ENCODE results near the gene TNFRSF9.
A peak's percentile ranks its signal among the peaks of the same experiment; 100 is the strongest.

The TNFRSF9 gene

GRCh38 chr1:7961216-7962013, 20.8 kb upstream of the TNFRSF9 start, which contains the start of gene PARK7:
Gene PARK7, plus strand, starts transcription at chr1:7961711. Its CDS starts 1,075 bp downstream, at chr1:7962786.
- Histone ChIP-seq H3K27ac (ENCODE audit: low read length, poor library complexity, severe bottlenecking) (peak within 1 kb of the TSS; percentile 82), H3K4me1 (ENCODE audit: control insufficient read depth, insufficient read depth, low read depth, low read length) (peaks cover 5% of the 10 kb centered on the region), H4K8ac (ENCODE audit: low read length) (peak within 1 kb of the TSS; percentile 99), H3K4me2 (ENCODE audit: low read length, poor library complexity, severe bottlenecking) (peak within 1 kb of the TSS; percentile 79), H2AFZ (ENCODE audit: low read depth, low read length) (peak within 1 kb of the TSS; percentile 89), H2AK5ac (ENCODE audit: low read length, severe bottlenecking) (no peak within 1 kb of the TSS), H2BK120ac (ENCODE audit: low read depth, low read length) (peak within 1 kb of the TSS; percentile 69), H3K4me3 (ENCODE audit: insufficient read depth in 1 of 2, low read depth in 1 of 2, low read length in 2 of 2) (peak within 1 kb of the TSS; percentile 96 to 100), H3K14ac (ENCODE audit: low read length in 2 of 2) (peak within 1 kb of the TSS in 1 of 2 experiments; percentile 98), H3K4ac (ENCODE audit: low read depth in 1 of 2, low read length in 2 of 2) (peak within 1 kb of the TSS; percentile 96 to 99), H2BK12ac (ENCODE audit: low read length in 2 of 2) (peak within 1 kb of the TSS in 1 of 2 experiments; percentile 61), H4K91ac (ENCODE audit: low read length) (peak within 1 kb of the TSS; percentile 100), H3K9me3 (ENCODE audit: control insufficient read depth, low read length) (no peaks in the 10 kb centered on the region), H3K79me1 (replicated peaks; ENCODE audit: low read length, poor library complexity, severe bottlenecking) (peaks cover 4% of the 10 kb centered on the region), H3K27me3 (ENCODE audit: control insufficient read depth in 1 of 2, insufficient read depth in 1 of 2, low read length in 2 of 2) (no peaks in the 10 kb centered on the region), H2BK5ac (ENCODE audit: low read depth, low read length, poor library complexity, severe bottlenecking) (peak within 1 kb of the TSS; percentile 91), H3K18ac (ENCODE audit: low read depth in 1 of 2, low read length in 2 of 2) (peak within 1 kb of the TSS; percentile 99), H3K36me3 (ENCODE audit: control insufficient read depth in 1 of 2, insufficient read depth in 2 of 2, low read depth in 1 of 2, low read length in 2 of 2) (peaks cover 17 to 35% of the 10 kb centered on the region in 2 experiments), H3K9ac (ENCODE audit: low read length) (peak within 1 kb of the TSS; percentile 90), H3K23ac (ENCODE audit: low read length in 2 of 2) (peak within 1 kb of the TSS in 1 of 2 experiments; percentile 91), H2BK15ac (ENCODE audit: low read depth, poor library complexity, severe bottlenecking) (peak within 1 kb of the TSS; percentile 99)
- WGBS = under 1% methylated on average over 73 of the region's 81 CpGs
- DNase-seq = peak; percentile 99

- DNase-seq = no peak
- Histone ChIP-seq H4K91ac (ENCODE audit: low read length) (no peak overlapping the region), H3K27me3 (ENCODE audit: control insufficient read depth in 1 of 2, insufficient read depth in 1 of 2, low read length in 2 of 2) (no peaks in the 10 kb centered on the region), H4K8ac (ENCODE audit: low read length) (no peak overlapping the region), H2BK5ac (ENCODE audit: low read depth, low read length, poor library complexity, severe bottlenecking) (no peak overlapping the region), H2BK12ac (ENCODE audit: low read length in 2 of 2) (no peak overlapping the region), H3K79me1 (replicated peaks; ENCODE audit: low read length, poor library complexity, severe bottlenecking) (peaks cover 1% of the 10 kb centered on the region), H3K4me3 (ENCODE audit: insufficient read depth in 1 of 2, low read depth in 1 of 2, low read length in 2 of 2) (peak overlapping the region; percentile 65 to 96), H3K36me3 (ENCODE audit: control insufficient read depth in 1 of 2, insufficient read depth in 2 of 2, low read depth in 1 of 2, low read length in 2 of 2) (peaks cover 11 to 29% of the 10 kb centered on the region in 2 experiments), H3K14ac (ENCODE audit: low read length in 2 of 2) (no peak overlapping the region), H3K4me2 (ENCODE audit: low read length, poor library complexity, severe bottlenecking) (peak overlapping the region; percentile 67), H2BK120ac (ENCODE audit: low read depth, low read length) (no peak overlapping the region), H3K18ac (ENCODE audit: low read depth in 1 of 2, low read length in 2 of 2) (peak overlapping the region in 1 of 2 experiments; percentile 2), H2AFZ (ENCODE audit: low read depth, low read length) (peak overlapping the region; percentile 85), H3K9ac (ENCODE audit: low read length) (peak overlapping the region; percentile 90), H2BK15ac (ENCODE audit: low read depth, poor library complexity, severe bottlenecking) (no peak overlapping the region), H3K23ac (ENCODE audit: low read length in 2 of 2) (no peak overlapping the region), H3K4me1 (ENCODE audit: control insufficient read depth, insufficient read depth, low read depth, low read length) (peaks cover 3% of the 10 kb centered on the region), H3K27ac (ENCODE audit: low read length, poor library complexity, severe bottlenecking) (peak overlapping the region; percentile 82), H3K9me3 (ENCODE audit: control insufficient read depth, low read length) (no peaks in the 10 kb centered on the region), H3K4ac (ENCODE audit: low read depth in 1 of 2, low read length in 2 of 2) (peak overlapping the region in 1 of 2 experiments; percentile 10), H2AK5ac (ENCODE audit: low read length, severe bottlenecking) (no peak overlapping the region)
- 0% methylated on average over 2 of the region's 3 CpGs for WGBS
Observed at GRCh38 chr1:7960867-7961215, 20.2 kb upstream of the TNFRSF9 start.

- H3K23ac ChIP-seq (ENCODE audit: low read length in 2 of 2) = no peak overlapping the region
- H3K9ac ChIP-seq (ENCODE audit: low read length) = peak overlapping the region; percentile 90
- no peak overlapping the region for H2BK15ac ChIP-seq (ENCODE audit: low read depth, poor library complexity, severe bottlenecking)
- no peak overlapping the region for H2BK12ac ChIP-seq (ENCODE audit: low read length in 2 of 2)
- peaks cover 7 to 22% of the 10 kb centered on the region in 2 experiments for H3K36me3 ChIP-seq (ENCODE audit: control insufficient read depth in 1 of 2, insufficient read depth in 2 of 2, low read depth in 1 of 2, low read length in 2 of 2)
- peaks cover 3% of the 10 kb centered on the region for H3K4me1 ChIP-seq (ENCODE audit: control insufficient read depth, insufficient read depth, low read depth, low read length)
- H3K9me3 ChIP-seq (ENCODE audit: control insufficient read depth, low read length) = no peaks in the 10 kb centered on the region
- H2AFZ ChIP-seq (ENCODE audit: low read depth, low read length) = no peak overlapping the region
- H4K91ac ChIP-seq (ENCODE audit: low read length) = no peak overlapping the region
- no peak overlapping the region for H3K4me2 ChIP-seq (ENCODE audit: low read length, poor library complexity, severe bottlenecking)
- WGBS = 93% methylated on average over 2 of the region's 2 CpGs
- H3K4ac ChIP-seq (ENCODE audit: low read depth in 1 of 2, low read length in 2 of 2) = no peak overlapping the region
- H3K18ac ChIP-seq (ENCODE audit: low read depth in 1 of 2, low read length in 2 of 2) = no peak overlapping the region
- H2BK120ac ChIP-seq (ENCODE audit: low read depth, low read length) = no peak overlapping the region
- H2BK5ac ChIP-seq (ENCODE audit: low read depth, low read length, poor library complexity, severe bottlenecking) = no peak overlapping the region
- H4K8ac ChIP-seq (ENCODE audit: low read length) = no peak overlapping the region
- peak overlapping the region in 1 of 2 experiments; percentile 96 for H3K4me3 ChIP-seq (ENCODE audit: insufficient read depth in 1 of 2, low read depth in 1 of 2, low read length in 2 of 2)
- no peak for DNase-seq
- H3K27ac ChIP-seq (ENCODE audit: low read length, poor library complexity, severe bottlenecking) = no peak overlapping the region
- H3K14ac ChIP-seq (ENCODE audit: low read length in 2 of 2) = no peak overlapping the region
- no peak overlapping the region for H2AK5ac ChIP-seq (ENCODE audit: low read length, severe bottlenecking)
- H3K27me3 ChIP-seq (ENCODE audit: control insufficient read depth in 1 of 2, insufficient read depth in 1 of 2, low read length in 2 of 2) = no peaks in the 10 kb centered on the region
- peaks cover 1% of the 10 kb centered on the region for H3K79me1 ChIP-seq (replicated peaks; ENCODE audit: low read length, poor library complexity, severe bottlenecking)
Observed at GRCh38 chr1:7960165-7960564, 19.5 kb upstream of the TNFRSF9 start.

GRCh38 chr1:7956218-7957032, 15.8 kb upstream of the TNFRSF9 start:
- 63% methylated on average over 10 of the region's 10 CpGs for WGBS

More at GRCh38 chr1:7956218-7957032, 15.8 kb upstream of the TNFRSF9 start:
- Histone ChIP-seq H2AFZ (ENCODE audit: low read depth, low read length) (no peak overlapping the region), H3K27me3 (ENCODE audit: control insufficient read depth in 1 of 2, insufficient read depth in 1 of 2, low read length in 2 of 2) (no peaks in the 10 kb centered on the region), H3K9me3 (ENCODE audit: control insufficient read depth, low read length) (no peaks in the 10 kb centered on the region), H2BK15ac (ENCODE audit: low read depth, poor library complexity, severe bottlenecking) (no peak overlapping the region), H3K36me3 (ENCODE audit: control insufficient read depth in 1 of 2, insufficient read depth in 2 of 2, low read depth in 1 of 2, low read length in 2 of 2) (no peaks in the 10 kb centered on the region), H4K8ac (ENCODE audit: low read length) (no peak overlapping the region), H3K27ac (ENCODE audit: low read length, poor library complexity, severe bottlenecking) (no peak overlapping the region), H3K9ac (ENCODE audit: low read length) (no peak overlapping the region), H2AK5ac (ENCODE audit: low read length, severe bottlenecking) (no peak overlapping the region), H2BK5ac (ENCODE audit: low read depth, low read length, poor library complexity, severe bottlenecking) (no peak overlapping the region), H3K18ac (ENCODE audit: low read depth in 1 of 2, low read length in 2 of 2) (no peak overlapping the region), H2BK120ac (ENCODE audit: low read depth, low read length) (no peak overlapping the region), H3K79me1 (replicated peaks; ENCODE audit: low read length, poor library complexity, severe bottlenecking) (no peaks in the 10 kb centered on the region), H3K4me3 (ENCODE audit: insufficient read depth in 1 of 2, low read depth in 1 of 2, low read length in 2 of 2) (no peak overlapping the region), H3K4me2 (ENCODE audit: low read length, poor library complexity, severe bottlenecking) (no peak overlapping the region), H3K4me1 (ENCODE audit: control insufficient read depth, insufficient read depth, low read depth, low read length) (peaks cover 2% of the 10 kb centered on the region), H3K23ac (ENCODE audit: low read length in 2 of 2) (no peak overlapping the region), H4K91ac (ENCODE audit: low read length) (no peak overlapping the region), H3K4ac (ENCODE audit: low read depth in 1 of 2, low read length in 2 of 2) (no peak overlapping the region), H2BK12ac (ENCODE audit: low read length in 2 of 2) (no peak overlapping the region), H3K14ac (ENCODE audit: low read length in 2 of 2) (no peak overlapping the region)
- peak; percentile 73 for DNase-seq
